Panc1 (cell line): ENCODE measurements around the gene TNFRSF18. TPM values are rescaled to one million over a fixed set of nuclear protein-coding genes. Genes with fewer than 3 reads are reported as not detected.

Experiments
- ATAC-seq: fragments of 200-7000 bp; cut with Tn5 transposase; 2 replicates; pipeline ENCODE4 v1.9.1; 2020; ENCODE audit warnings: mild to moderate bottlenecking, moderate library complexity
- BruUV-seq: library from RNA; stranded (reverse); fragments of 400-500 nt; replicated peaks from 2 replicates; lab custom pipeline; 2021; lab: Mats Ljungman, UMichigan
- CTCF ChIA-PET: fragments of 300-600 bp; sonication (Branson Sonifier 250); formaldehyde crosslinking; loops from one replicate; lab custom pipeline; 2022; ENCODE audit warnings: antibody characterized with exemption; lab: Charles Lee
- POLR2A ChIA-PET: fragments of 300-600 bp; sonication (Branson Sonifier 250); formaldehyde crosslinking; loops from one replicate; lab custom pipeline; 2022; ENCODE audit warnings: antibody characterized with exemption; lab: Charles Lee
- DNase-seq: peaks from one replicate; pipeline ENCODE4 v3.0.0-alpha.2; 2010; ENCODE audit warnings: low read depth, low spot score
- H3K27ac ChIP-seq: 2 replicates; pipeline ENCODE4 v1.5.1; 2011; ENCODE audit warnings: mild to moderate bottlenecking, low read length, inconsistent platforms
- H3K27me3 ChIP-seq: fragments of 200-500 bp; sonication (Bioruptor generic); 2 replicates; pipeline ENCODE4 v1.6.0; 2014; ENCODE audit warnings: low read length, inconsistent platforms; ENCODE audit not compliant: control insufficient read depth, insufficient read depth
- H3K36me3 ChIP-seq: fragments of 200-500 bp; sonication (Bioruptor generic); 2 replicates; pipeline ENCODE4 v1.5.1; 2014; ENCODE audit warnings: inconsistent platforms, mild to moderate bottlenecking, low read length, moderate library complexity; ENCODE audit not compliant: control insufficient read depth, insufficient read depth
- H3K4me1 ChIP-seq: 2 replicates; pipeline ENCODE4 v1.5.1; 2011; ENCODE audit warnings: inconsistent platforms, mild to moderate bottlenecking, low read length, moderate library complexity; ENCODE audit not compliant: control insufficient read depth, insufficient read depth
- H3K4me3 ChIP-seq, 2 experiments: 2 replicates each; pipeline ENCODE4 v1.5.1; 2011 to 2012; ENCODE audit warnings: low read depth in 2 of 2, low read length in 2 of 2, mild to moderate bottlenecking in 2 of 2, inconsistent platforms in 1 of 2, moderate library complexity in 1 of 2
- H3K9me3 ChIP-seq: fragments of 200-500 bp; sonication (Bioruptor generic); 2 replicates; pipeline ENCODE4 v1.5.1; 2014; ENCODE audit warnings: low read depth, mild to moderate bottlenecking, inconsistent platforms, low read length, moderate library complexity; ENCODE audit not compliant: control insufficient read depth, insufficient read depth
- POLR2AphosphoS5 ChIP-seq: IDR thresholded peaks from 2 replicates; pipeline ENCODE4 v1.6.1; 2012; ENCODE audit warnings: mild to moderate bottlenecking, low read depth, low read length, moderate library complexity
- REST ChIP-seq, 2 experiments: IDR thresholded peaks; 2 replicates each; pipeline ENCODE4 v1.6.1; 2011 to 2012; ENCODE audit warnings: low read depth in 2 of 2, control low read depth in 1 of 2, low read length in 1 of 2, mild to moderate bottlenecking in 1 of 2, moderate library complexity in 1 of 2; ENCODE audit not compliant: insufficient read depth in 1 of 2
- SIN3A ChIP-seq: IDR thresholded peaks from 2 replicates; pipeline ENCODE4 v1.6.1; 2012; ENCODE audit warnings: low read depth, mild to moderate bottlenecking, low read length, moderate library complexity, borderline replicate concordance; ENCODE audit not compliant: insufficient read depth
- TCF7L2 ChIP-seq: IDR thresholded peaks from 2 replicates; pipeline ENCODE4 v1.6.1; 2011; ENCODE audit warnings: mild to moderate bottlenecking, low read depth, low read length, inconsistent platforms
- in situ Hi-C: cut with HindIII; loops from 2 replicates; pipeline ENCODE4 v1.10.0; 2016; ENCODE audit warnings: low sequenced_read_pairs, low pct_unique_long_range_greater_than_20kb
- intact Hi-C: fragments of 100-400 bp; cut with micrococcal nuclease; formaldehyde crosslinking; loops from one replicate; pipeline ENCODE4 v1.10.0; 2022; ENCODE audit not compliant: unreplicated experiment
- total RNA-seq: library from RNA; stranded (reverse); gene quantifications from one replicate; pipeline ENCODE4 v1.2.1, GENCODE V29; 2021; ENCODE audit not compliant: unreplicated experiment
- TF ChIP-seq, protein P1 (sequence below): fragments of 450-650 bp; IDR thresholded peaks from 2 replicates; pipeline ENCODE4 v1.5.1; 2017; ENCODE audit warnings: mild to moderate bottlenecking

Gene TNFRSF18
- total RNA-seq, 1 experiment from 2014 or later: 4.3 TPM

- CTCF ChIA-PET: no interaction called here
- POLR2A ChIA-PET: no interaction called here
- Histone ChIP-seq H3K4me3 (no peak overlapping the region), H3K36me3 (no peaks in the 10 kb centered on the region), H3K4me1 (no peaks in the 10 kb centered on the region), H3K27ac (no peak overlapping the region), H3K27me3 (no peaks in the 10 kb centered on the region), H3K9me3 (no peaks in the 10 kb centered on the region)
- no TSS peak for BruUV-seq
- in situ Hi-C loops: no loop called here
- no peak for ATAC-seq
- no peak for TF ChIP-seq POLR2AphosphoS5
- TF ChIP-seq, protein P1, sequence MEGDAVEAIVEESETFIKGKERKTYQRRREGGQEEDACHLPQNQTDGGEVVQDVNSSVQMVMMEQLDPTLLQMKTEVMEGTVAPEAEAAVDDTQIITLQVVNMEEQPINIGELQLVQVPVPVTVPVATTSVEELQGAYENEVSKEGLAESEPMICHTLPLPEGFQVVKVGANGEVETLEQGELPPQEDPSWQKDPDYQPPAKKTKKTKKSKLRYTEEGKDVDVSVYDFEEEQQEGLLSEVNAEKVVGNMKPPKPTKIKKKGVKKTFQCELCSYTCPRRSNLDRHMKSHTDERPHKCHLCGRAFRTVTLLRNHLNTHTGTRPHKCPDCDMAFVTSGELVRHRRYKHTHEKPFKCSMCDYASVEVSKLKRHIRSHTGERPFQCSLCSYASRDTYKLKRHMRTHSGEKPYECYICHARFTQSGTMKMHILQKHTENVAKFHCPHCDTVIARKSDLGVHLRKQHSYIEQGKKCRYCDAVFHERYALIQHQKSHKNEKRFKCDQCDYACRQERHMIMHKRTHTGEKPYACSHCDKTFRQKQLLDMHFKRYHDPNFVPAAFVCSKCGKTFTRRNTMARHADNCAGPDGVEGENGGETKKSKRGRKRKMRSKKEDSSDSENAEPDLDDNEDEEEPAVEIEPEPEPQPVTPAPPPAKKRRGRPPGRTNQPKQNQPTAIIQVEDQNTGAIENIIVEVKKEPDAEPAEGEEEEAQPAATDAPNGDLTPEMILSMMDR: no peak
- TF ChIP-seq SIN3A: no peak
- TF ChIP-seq REST (IDR thresholded peaks at IDR 0.05; ENCODE audit: insufficient read depth in 1 of 2, low read depth in 2 of 2, low read length in 1 of 2): no peak
- no peak for TF ChIP-seq TCF7L2
- intact Hi-C loops: no loop called here
- DNase-seq: no peak
Observed at GRCh38 chr1:1225238-1225845, 18.9 kb upstream of the TNFRSF18 start.

DNA sequence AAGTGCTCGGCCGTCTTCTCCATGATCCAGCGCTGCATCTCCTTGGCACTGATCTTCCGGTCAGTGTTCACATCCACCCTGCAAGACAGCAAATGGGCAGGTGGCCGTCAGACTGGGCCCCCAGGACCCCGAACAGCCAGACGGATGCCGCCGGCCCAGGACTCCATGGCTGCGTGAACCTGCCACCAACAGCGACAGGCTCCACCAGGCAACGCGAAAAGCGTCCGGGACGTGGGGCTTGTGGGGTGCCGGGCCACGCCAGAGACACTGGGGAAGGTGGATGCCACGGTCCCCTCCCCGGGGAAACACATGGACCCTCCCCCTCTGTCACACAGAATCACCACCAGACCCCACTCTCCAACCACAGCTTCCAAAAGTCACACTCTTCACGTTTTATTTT is 17.5 kb upstream of the TNFRSF18 start:
- no peak for DNase-seq
- Histone ChIP-seq H3K4me1 (no peaks in the 10 kb centered on the region), H3K9me3 (no peaks in the 10 kb centered on the region), H3K36me3 (no peaks in the 10 kb centered on the region), H3K27ac (no peak overlapping the region), H3K27me3 (no peaks in the 10 kb centered on the region), H3K4me3 (no peak overlapping the region)
- no peak for ATAC-seq
- intact Hi-C loops (no loop called here), in situ Hi-C loops (no loop called here)
- TF ChIP-seq, protein P1: no peak
- TF ChIP-seq TCF7L2 (no peak), REST (IDR thresholded peaks at IDR 0.05; ENCODE audit: insufficient read depth in 1 of 2, low read depth in 2 of 2, low read length in 1 of 2) (no peak)
- BruUV-seq: no TSS peak
- POLR2A ChIA-PET: no interaction called here
- CTCF ChIA-PET: no interaction called here
